ENCODE data around the gene TCF23.
A peak's percentile ranks its signal among the peaks of the same experiment; 100 is the strongest.

The TCF23 gene

DNA sequence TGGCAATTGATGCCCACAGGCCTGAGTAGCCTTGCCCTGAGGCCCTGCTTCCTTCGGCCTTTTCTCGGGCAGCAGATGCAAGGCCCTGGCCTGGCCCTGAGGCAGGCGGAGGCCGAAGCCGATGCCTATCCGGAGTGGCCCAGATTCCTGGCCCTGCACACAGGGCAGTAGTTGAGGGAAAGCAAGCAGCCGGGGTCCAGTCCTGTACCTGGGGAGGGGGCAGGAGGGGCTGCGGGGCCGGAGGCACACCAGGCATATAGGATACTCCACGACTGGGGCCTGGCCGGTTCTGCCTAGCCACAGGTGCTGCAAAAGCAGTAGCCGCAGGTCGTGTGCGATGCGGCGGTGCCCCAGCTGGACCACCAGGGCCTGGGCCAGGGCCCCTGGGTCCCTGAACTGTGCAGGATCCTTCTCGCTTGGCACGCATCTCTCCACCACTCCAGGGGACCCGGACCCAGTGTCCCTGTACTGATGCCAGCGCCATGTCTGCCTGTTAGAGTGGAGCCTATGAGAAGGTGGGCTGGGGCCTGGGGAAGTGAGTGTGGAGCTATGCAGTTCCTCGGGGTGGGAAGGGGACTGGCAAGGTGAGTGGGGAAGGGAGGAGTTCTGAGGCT is 11.4 kb upstream of the TCF23 start:
- TF ChIP-seq, protein P1, sequence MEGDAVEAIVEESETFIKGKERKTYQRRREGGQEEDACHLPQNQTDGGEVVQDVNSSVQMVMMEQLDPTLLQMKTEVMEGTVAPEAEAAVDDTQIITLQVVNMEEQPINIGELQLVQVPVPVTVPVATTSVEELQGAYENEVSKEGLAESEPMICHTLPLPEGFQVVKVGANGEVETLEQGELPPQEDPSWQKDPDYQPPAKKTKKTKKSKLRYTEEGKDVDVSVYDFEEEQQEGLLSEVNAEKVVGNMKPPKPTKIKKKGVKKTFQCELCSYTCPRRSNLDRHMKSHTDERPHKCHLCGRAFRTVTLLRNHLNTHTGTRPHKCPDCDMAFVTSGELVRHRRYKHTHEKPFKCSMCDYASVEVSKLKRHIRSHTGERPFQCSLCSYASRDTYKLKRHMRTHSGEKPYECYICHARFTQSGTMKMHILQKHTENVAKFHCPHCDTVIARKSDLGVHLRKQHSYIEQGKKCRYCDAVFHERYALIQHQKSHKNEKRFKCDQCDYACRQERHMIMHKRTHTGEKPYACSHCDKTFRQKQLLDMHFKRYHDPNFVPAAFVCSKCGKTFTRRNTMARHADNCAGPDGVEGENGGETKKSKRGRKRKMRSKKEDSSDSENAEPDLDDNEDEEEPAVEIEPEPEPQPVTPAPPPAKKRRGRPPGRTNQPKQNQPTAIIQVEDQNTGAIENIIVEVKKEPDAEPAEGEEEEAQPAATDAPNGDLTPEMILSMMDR (IDR thresholded peaks at IDR 0.05; ENCODE audit: unreplicated experiment in 3 of 3): no peak
- no peaks in the 10 kb centered on the region for H3K27me3 Mint-ChIP-seq (ENCODE audit: low read depth)
- H3K36me3 Mint-ChIP-seq (ENCODE audit: low read depth): peaks cover 10% of the 10 kb centered on the region
- peaks cover 13% of the 10 kb centered on the region for H3K4me1 Mint-ChIP-seq
- H3K9me3 Mint-ChIP-seq: no peaks in the 10 kb centered on the region
- peak overlapping the region in 1 of 3 experiments; percentile 48 for H3K4me3 Mint-ChIP-seq
- H3K27ac Mint-ChIP-seq: peak overlapping the region in 1 of 3 experiments; percentile 51

DNA sequence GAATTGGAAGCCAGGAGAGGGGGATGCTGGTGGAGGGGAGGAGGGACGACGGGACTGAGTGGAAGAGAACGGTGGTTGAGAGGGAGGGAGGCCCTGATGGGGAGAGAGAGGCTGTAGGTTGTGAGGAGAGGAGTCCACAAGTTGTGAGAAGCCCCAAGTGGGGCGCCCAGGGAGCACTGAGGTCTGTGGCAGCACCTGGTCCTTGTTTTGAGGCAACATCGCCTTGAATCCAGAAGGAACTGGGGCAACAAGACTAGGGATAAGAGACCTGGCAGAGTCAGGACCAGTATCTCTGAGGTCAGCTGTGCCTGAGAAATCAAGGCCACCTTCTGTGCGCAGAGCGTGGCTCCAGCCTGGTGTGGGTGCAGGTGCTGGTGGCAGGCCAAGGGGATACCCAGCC is 10.7 kb upstream of the TCF23 start:
- H3K27ac Mint-ChIP-seq: peak overlapping the region in 2 of 3 experiments; percentile 35 to 51
- peak overlapping the region in 2 of 3 experiments; percentile 48 for H3K4me3 Mint-ChIP-seq
- peaks cover 6% of the 10 kb centered on the region for H3K36me3 Mint-ChIP-seq (ENCODE audit: low read depth)
- TF ChIP-seq, protein P1 (IDR thresholded peaks at IDR 0.05; ENCODE audit: unreplicated experiment in 3 of 3): no peak
- H3K4me1 Mint-ChIP-seq: peaks cover 9% of the 10 kb centered on the region
- H3K27me3 Mint-ChIP-seq (ENCODE audit: low read depth): peaks cover 2% of the 10 kb centered on the region
- H3K9me3 Mint-ChIP-seq: peaks cover 3% of the 10 kb centered on the region

DNA sequence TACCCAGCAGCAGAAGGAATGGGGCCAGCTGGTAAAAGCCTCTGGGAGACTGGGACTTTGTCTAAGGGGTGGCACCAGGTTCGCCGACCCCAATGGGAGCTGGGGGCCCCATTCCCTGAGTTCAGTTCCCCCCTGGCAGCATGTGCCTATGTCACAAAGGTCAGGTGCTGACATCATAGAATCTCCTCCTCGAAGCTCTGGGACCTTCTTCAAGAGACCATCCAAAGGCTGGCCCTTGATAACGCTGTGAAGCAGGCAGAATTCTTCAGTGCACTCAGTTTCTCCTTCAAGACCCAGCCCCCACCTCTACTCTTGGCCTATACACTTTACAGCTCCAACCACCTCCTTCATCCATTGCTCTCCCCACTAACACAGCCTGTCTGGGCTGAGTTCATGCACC is 9.5 kb upstream of the TCF23 start, which contains the start of gene PRR30:
Gene PRR30 (minus strand): TSS at position 101 of the 400 bp plus-strand sequence. CDS start 1,081 bp downstream, outside the sequence.
- Mint-ChIP-seq H3K27ac (peak within 1 kb of the TSS in 2 of 3 experiments; percentile 40 to 79), H3K9me3 (peaks cover 8% of the 10 kb centered on the region), H3K4me3 (peak within 1 kb of the TSS in 1 of 3 experiments; percentile 37), H3K27me3 (ENCODE audit: low read depth) (peaks cover 6% of the 10 kb centered on the region), H3K4me1 (no peaks in the 10 kb centered on the region), H3K36me3 (ENCODE audit: low read depth) (no peaks in the 10 kb centered on the region)
- TF ChIP-seq, protein P1 (IDR thresholded peaks at IDR 0.05; ENCODE audit: unreplicated experiment in 3 of 3): no peak

GRCh38 chr2:27143285-27143684 is 5.5 kb upstream of the TCF23 start:
- no peaks in the 10 kb centered on the region for H3K36me3 Mint-ChIP-seq (ENCODE audit: low read depth)
- peaks cover 6% of the 10 kb centered on the region for H3K27me3 Mint-ChIP-seq (ENCODE audit: low read depth)
- H3K4me3 Mint-ChIP-seq: no peak overlapping the region
- no peak overlapping the region for H3K27ac Mint-ChIP-seq
- H3K9me3 Mint-ChIP-seq: peaks cover 8% of the 10 kb centered on the region
- TF ChIP-seq, protein P1 (IDR thresholded peaks at IDR 0.05; ENCODE audit: unreplicated experiment in 3 of 3): no peak
- peaks cover 15% of the 10 kb centered on the region for H3K4me1 Mint-ChIP-seq

DNA sequence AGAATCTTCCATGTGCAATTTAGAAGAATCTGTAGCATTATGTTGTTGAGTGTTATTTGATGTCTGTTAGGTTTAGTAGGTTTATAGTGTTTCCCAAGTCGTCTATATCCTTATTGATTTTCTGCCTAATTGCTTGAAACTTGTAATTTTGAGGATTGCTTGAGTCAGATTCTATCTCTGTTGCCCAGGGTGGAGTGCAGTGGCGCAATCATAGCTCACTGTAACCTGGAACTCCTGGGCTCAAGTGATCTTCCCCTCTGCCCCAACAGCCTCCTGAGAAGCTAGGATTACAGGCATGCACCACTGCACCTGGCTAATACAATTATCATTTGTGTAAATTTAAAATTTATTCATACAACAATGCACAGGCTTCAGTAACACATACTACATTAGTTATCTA is 3.1 kb upstream of the TCF23 start:
- Mint-ChIP-seq H3K4me1 (peaks cover 30% of the 10 kb centered on the region), H3K27ac (peak overlapping the region; percentile 10 to 50 (median 27)), H3K27me3 (ENCODE audit: low read depth) (peaks cover 6% of the 10 kb centered on the region), H3K36me3 (ENCODE audit: low read depth) (no peaks in the 10 kb centered on the region), H3K9me3 (peaks cover 8% of the 10 kb centered on the region), H3K4me3 (no peak overlapping the region)
- TF ChIP-seq, protein P1 (IDR thresholded peaks at IDR 0.05; ENCODE audit: unreplicated experiment in 3 of 3): no peak

DNA sequence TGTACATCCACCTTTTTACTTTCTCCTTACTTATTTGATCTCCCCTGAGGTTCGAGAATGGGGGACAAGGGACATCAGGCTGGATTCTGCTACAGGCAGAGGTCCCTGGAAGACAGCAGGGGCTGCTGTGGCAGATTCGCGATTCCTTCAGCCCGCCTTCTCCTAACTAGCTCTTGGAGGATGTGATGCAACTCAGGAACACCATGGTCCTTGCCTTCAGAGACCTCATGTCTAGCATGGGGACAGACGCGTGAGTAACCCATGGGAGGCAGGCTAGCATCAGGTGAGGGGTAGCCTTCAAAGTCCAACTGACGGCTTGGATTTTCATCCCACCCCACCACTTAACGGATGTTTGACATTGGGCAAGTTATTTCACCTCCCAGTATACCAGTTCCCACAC is 869 bp upstream of the TCF23 start:
- peaks cover 6% of the 10 kb centered on the region for H3K27me3 Mint-ChIP-seq (ENCODE audit: low read depth)

More for the DNA sequence above, 869 bp upstream of the TCF23 start:
- Mint-ChIP-seq H3K36me3 (ENCODE audit: low read depth) (no peaks in the 10 kb centered on the region), H3K9me3 (peaks cover 6% of the 10 kb centered on the region), H3K4me1 (peaks cover 34% of the 10 kb centered on the region), H3K4me3 (no peak overlapping the region), H3K27ac (peak overlapping the region in 1 of 3 experiments; percentile 97)
- TF ChIP-seq, protein P1 (IDR thresholded peaks at IDR 0.05; ENCODE audit: unreplicated experiment in 3 of 3): no peak

All from nephron (organoid).